ENCODE results near the gene GINS2. TPM values are rescaled to one million over a fixed set of nuclear protein-coding genes. Genes with fewer than 3 reads are reported as not detected.

Gene GINS2
- total RNA-seq, 1 experiment from 2014 or later = 20.2 TPM

DNA sequence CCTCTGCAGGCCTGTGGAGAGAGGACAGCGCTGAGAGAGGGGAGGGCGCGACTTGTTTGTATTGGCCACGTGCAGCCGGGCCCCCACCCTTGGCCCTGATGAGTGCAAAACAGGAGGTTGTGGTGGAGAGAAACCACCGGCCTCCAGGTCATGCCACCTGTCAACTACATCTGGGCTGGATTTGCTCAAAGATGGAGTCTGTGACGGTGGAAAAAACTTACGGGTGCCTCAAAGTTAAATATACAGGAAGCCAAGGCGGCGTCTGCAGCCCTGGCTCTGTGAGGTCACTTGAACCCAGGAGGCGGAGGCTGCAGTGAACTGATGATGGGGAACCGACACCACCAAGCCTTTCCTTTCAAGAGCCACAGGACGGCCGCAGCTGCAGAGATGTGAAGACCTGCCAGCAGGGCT, 46.5 kb upstream of the GINS2 start:
- H3K36me3 ChIP-seq (ENCODE audit: low read depth) = no peaks in the 10 kb centered on the region

DNA sequence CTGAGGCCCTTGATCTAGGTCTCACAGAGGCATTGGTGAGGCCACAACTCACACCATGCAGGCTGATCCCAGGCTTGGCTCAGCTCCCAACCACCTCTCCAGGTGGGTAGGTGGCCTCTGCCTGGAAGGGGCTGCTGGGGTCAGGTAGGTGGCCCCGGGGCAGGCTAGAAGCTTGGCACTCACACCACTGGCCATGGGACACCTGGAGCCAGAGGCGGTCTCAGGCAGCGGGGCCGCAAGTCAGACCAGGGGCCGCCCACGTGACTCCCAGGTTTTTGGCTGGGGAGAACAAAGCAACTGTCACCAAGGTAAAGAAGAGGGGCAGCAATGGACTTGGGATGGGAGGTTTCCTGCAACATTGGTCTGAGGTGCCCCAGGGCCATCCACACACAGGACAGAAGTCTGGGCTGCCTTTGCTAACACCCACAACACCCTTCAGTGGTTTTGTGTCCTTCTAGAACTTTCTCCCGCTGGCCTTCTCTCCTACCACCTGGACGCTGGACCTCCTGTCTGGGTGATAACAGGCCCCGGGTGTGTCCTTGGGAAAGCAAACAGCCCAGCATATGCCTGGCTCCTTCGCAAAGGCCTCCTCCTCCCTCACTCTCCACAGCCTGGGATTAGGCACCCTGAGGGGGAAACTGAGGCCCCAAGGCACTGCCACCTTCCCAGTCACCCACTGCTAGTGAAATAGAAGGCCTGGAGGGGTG, 45.7 kb upstream of the GINS2 start:
- TF ChIP-seq EZH2 (IDR thresholded peaks at IDR 0.05; ENCODE audit: low read depth) = no peak
- TF ChIP-seq, protein P1, sequence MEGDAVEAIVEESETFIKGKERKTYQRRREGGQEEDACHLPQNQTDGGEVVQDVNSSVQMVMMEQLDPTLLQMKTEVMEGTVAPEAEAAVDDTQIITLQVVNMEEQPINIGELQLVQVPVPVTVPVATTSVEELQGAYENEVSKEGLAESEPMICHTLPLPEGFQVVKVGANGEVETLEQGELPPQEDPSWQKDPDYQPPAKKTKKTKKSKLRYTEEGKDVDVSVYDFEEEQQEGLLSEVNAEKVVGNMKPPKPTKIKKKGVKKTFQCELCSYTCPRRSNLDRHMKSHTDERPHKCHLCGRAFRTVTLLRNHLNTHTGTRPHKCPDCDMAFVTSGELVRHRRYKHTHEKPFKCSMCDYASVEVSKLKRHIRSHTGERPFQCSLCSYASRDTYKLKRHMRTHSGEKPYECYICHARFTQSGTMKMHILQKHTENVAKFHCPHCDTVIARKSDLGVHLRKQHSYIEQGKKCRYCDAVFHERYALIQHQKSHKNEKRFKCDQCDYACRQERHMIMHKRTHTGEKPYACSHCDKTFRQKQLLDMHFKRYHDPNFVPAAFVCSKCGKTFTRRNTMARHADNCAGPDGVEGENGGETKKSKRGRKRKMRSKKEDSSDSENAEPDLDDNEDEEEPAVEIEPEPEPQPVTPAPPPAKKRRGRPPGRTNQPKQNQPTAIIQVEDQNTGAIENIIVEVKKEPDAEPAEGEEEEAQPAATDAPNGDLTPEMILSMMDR (conservative IDR thresholded peaks at IDR 0.05) = no peak
- peaks cover 19% of the 10 kb centered on the region; the same call in 1 of the 2 replicates for H3F3A ChIP-seq (ENCODE audit: insufficient read depth, low read depth)
- H4K20me1 ChIP-seq (ENCODE audit: insufficient read depth) = peaks cover 5% of the 10 kb centered on the region
- H3K9me3 ChIP-seq (ENCODE audit: insufficient read depth, low read depth) = no peaks in the 10 kb centered on the region
- H3K4me1 ChIP-seq (replicated peaks; ENCODE audit: insufficient read depth) = peaks cover 9% of the 10 kb centered on the region; the same call in 1 of the 2 replicates
- BruUV-seq (replicated peaks) = no TSS peak
- H3K4me2 ChIP-seq = no peak overlapping the region
- no peaks in the 10 kb centered on the region for H3K27me3 ChIP-seq (ENCODE audit: insufficient read depth, low read depth)
- DNase-seq = no peak
- H3K27ac ChIP-seq = no peak overlapping the region
- H2AFZ ChIP-seq = no peak overlapping the region
- H3K36me3 ChIP-seq (ENCODE audit: low read depth) = no peaks in the 10 kb centered on the region
- POLR2A ChIA-PET (ENCODE audit: unreplicated experiment) = no interaction called here
- no peak overlapping the region for H3K4me3 ChIP-seq
- CTCF ChIA-PET = interaction anchor here (0.6 kb wide), 1 partner anchor 42 kb away, joined by 8 read pairs; no protein-coding TSS in a partner anchor
- H3K9me2 ChIP-seq (ENCODE audit: insufficient read depth) = no peaks in the 10 kb centered on the region
- intact Hi-C loops (cut with micrococcal nuclease; ENCODE audit: unreplicated experiment) = no loop called here
- 0 out of 2 replicates have a peak, but pooled peaks cover 5% of the 10 kb centered on the region for H3K79me2 ChIP-seq (ENCODE audit: low read depth)

More for the DNA sequence above, 46.5 kb upstream of the GINS2 start:
- intact Hi-C loops (cut with micrococcal nuclease; ENCODE audit: unreplicated experiment) = no loop called here
- H4K20me1 ChIP-seq (ENCODE audit: insufficient read depth) = peaks cover 5% of the 10 kb centered on the region
- H3K4me2 ChIP-seq = no peak overlapping the region
- H3F3A ChIP-seq (ENCODE audit: insufficient read depth, low read depth) = peaks cover 19% of the 10 kb centered on the region; the same call in 1 of the 2 replicates
- H3K27ac ChIP-seq = no peak overlapping the region
- no peak overlapping the region for H2AFZ ChIP-seq
- peaks cover 9% of the 10 kb centered on the region; the same call in 1 of the 2 replicates for H3K4me1 ChIP-seq (replicated peaks; ENCODE audit: insufficient read depth)
- H3K9me2 ChIP-seq (ENCODE audit: insufficient read depth) = no peaks in the 10 kb centered on the region
- H3K9me3 ChIP-seq (ENCODE audit: insufficient read depth, low read depth) = no peaks in the 10 kb centered on the region
- H3K4me3 ChIP-seq = no peak overlapping the region
- ChIA-PET POLR2A (ENCODE audit: unreplicated experiment) (no interaction called here), CTCF (no interaction called here)
- TF ChIP-seq, protein P1 (conservative IDR thresholded peaks at IDR 0.05) = no peak
- no peak for TF ChIP-seq EZH2 (IDR thresholded peaks at IDR 0.05; ENCODE audit: low read depth)
- BruUV-seq (replicated peaks) = no TSS peak
- no peaks in the 10 kb centered on the region for H3K27me3 ChIP-seq (ENCODE audit: insufficient read depth, low read depth)
- no peak for DNase-seq
- H3K79me2 ChIP-seq (ENCODE audit: low read depth) = 0 out of 2 replicates have a peak, but pooled peaks cover 5% of the 10 kb centered on the region

DNA sequence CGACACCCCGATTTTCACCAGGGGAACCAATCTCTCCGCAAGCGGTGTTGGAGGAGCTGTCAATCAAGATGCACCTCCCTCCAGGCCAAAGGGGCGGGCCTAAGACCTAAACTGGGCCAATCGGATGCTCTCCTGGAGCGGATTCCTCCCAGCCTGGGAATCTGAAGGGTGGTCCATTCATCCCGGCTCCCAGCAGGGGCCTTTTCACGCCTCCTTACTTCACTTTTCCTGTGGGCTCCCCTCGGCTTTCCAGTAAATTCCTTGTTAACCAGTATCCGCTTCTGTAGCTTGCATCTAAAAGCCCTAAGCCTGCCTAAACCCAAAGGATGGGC, 45.1 kb upstream of the GINS2 start:
- TF ChIP-seq, protein P1 (conservative IDR thresholded peaks at IDR 0.05) = no peak
- TF ChIP-seq EZH2 (IDR thresholded peaks at IDR 0.05; ENCODE audit: low read depth) = no peak
- Histone ChIP-seq H3K27ac (peak overlapping the region; percentile 24; the same call in 1 of the 2 replicates), H3K79me2 (ENCODE audit: low read depth) (no peaks in the 10 kb centered on the region), H2AFZ (no peak overlapping the region), H3K4me2 (no peak overlapping the region), H3F3A (ENCODE audit: insufficient read depth, low read depth) (peaks cover 19% of the 10 kb centered on the region; the same call in 1 of the 2 replicates), H3K27me3 (ENCODE audit: insufficient read depth, low read depth) (no peaks in the 10 kb centered on the region), H3K9me3 (ENCODE audit: insufficient read depth, low read depth) (no peaks in the 10 kb centered on the region), H3K36me3 (ENCODE audit: low read depth) (no peaks in the 10 kb centered on the region), H3K4me1 (replicated peaks; ENCODE audit: insufficient read depth) (peaks cover 9% of the 10 kb centered on the region; the same call in 1 of the 2 replicates), H3K4me3 (no peak overlapping the region), H4K20me1 (ENCODE audit: insufficient read depth) (peaks cover 5% of the 10 kb centered on the region; the same call in 1 of the 2 replicates), H3K9me2 (ENCODE audit: insufficient read depth) (no peaks in the 10 kb centered on the region)
- ChIA-PET CTCF (no interaction called here), POLR2A (ENCODE audit: unreplicated experiment) (no interaction called here)
- BruUV-seq (replicated peaks) = no TSS peak
- intact Hi-C loops (cut with micrococcal nuclease; ENCODE audit: unreplicated experiment) = no loop called here
- no peak for DNase-seq
